CD14-positive monocyte (primary cell): Measurements from ENCODE around the gene PSMF1. TPM values are rescaled to one million over a fixed set of nuclear protein-coding genes. Genes with fewer than 3 reads are reported as not detected.

Experiments used
- DNase-seq, 3 donors: peaks; one replicate each; pipeline ENCODE4 v3.0.0-alpha.2; 2011 to 2022
- H2AFZ ChIP-seq: 2 replicates; pipeline ENCODE4 v1.6.0; 2012; ENCODE audit warnings: mild to moderate bottlenecking, low read depth, low read length, inconsistent platforms; ENCODE audit not compliant: insufficient read depth, poor library complexity, severe bottlenecking
- H3K27ac ChIP-seq, 2 donors: 1 replicate in 1 of 2; 2 replicates in 1 of 2; pipeline ENCODE4 v1.5.1; 2012 to 2013; ENCODE audit warnings: low read length in 2 of 2, control low read depth in 1 of 2, inconsistent platforms in 1 of 2, low read depth in 1 of 2, mild to moderate bottlenecking in 1 of 2
- H3K27me3 ChIP-seq, 2 donors: one replicate each; pipeline versions ENCODE4 v1.6.0 to v1.6.1; 2011 to 2013; ENCODE audit warnings: low read length in 2 of 2; ENCODE audit not compliant: control insufficient read depth in 2 of 2, insufficient read depth in 2 of 2
- H3K36me3 ChIP-seq, 2 donors: replicated peaks in 1 of 2; 1 replicate in 1 of 2; 2 replicates in 1 of 2; pipeline versions ENCODE4 v1.5.1 to v1.6.1; 2012 to 2013; ENCODE audit warnings: low read length in 2 of 2, control low read depth in 1 of 2, inconsistent platforms in 1 of 2, mild to moderate bottlenecking in 1 of 2; ENCODE audit not compliant: insufficient read depth in 2 of 2, control insufficient read depth in 1 of 2
- H3K4me1 ChIP-seq, 2 donors: 1 replicate in 1 of 2; 2 replicates in 1 of 2; pipeline versions ENCODE4 v1.5.1 to v1.6.1; 2012 to 2013; ENCODE audit warnings: low read length in 2 of 2, control low read depth in 1 of 2, inconsistent platforms in 1 of 2, mild to moderate bottlenecking in 1 of 2, moderate library complexity in 1 of 2; ENCODE audit not compliant: insufficient read depth in 2 of 2, control insufficient read depth in 1 of 2
- H3K4me2 ChIP-seq: replicated peaks from 2 replicates; pipeline ENCODE3; 2012; ENCODE audit warnings: low read length, moderate library complexity, mild to moderate bottlenecking; ENCODE audit not compliant: poor library complexity, severe bottlenecking; ENCODE audit errors: extremely low read depth
- H3K4me3 ChIP-seq, 3 experiments: fragments of 200-600 bp in 1 of 3; sonication (generic) in 1 of 3; replicated peaks in 1 of 3; 1 replicate in 2 of 3; 2 replicates in 1 of 3; pipeline ENCODE4 v1.5.1; 2011 to 2013; ENCODE audit warnings: low read length in 3 of 3, mild to moderate bottlenecking in 3 of 3, control low read depth in 2 of 3, low read depth in 2 of 3, inconsistent platforms in 1 of 3, moderate library complexity in 1 of 3
- H3K79me2 ChIP-seq: 2 replicates; pipeline ENCODE4 v1.6.0; 2012; ENCODE audit warnings: mild to moderate bottlenecking, control low read depth, inconsistent platforms, low read length, moderate library complexity; ENCODE audit not compliant: insufficient read depth
- H3K9ac ChIP-seq: 2 replicates; pipeline ENCODE4 v1.6.0; 2017; ENCODE audit warnings: low read length, mild to moderate bottlenecking; ENCODE audit not compliant: insufficient read depth, poor library complexity, severe bottlenecking
- H3K9me3 ChIP-seq, 2 donors: replicated peaks in 1 of 2; 1 replicate in 1 of 2; 2 replicates in 1 of 2; pipeline versions ENCODE4 v1.5.1 to v1.6.1; 2012 to 2013; ENCODE audit warnings: low read length in 2 of 2, control low read depth in 1 of 2; ENCODE audit not compliant: control insufficient read depth in 1 of 2, insufficient read depth in 1 of 2
- H4K20me1 ChIP-seq: 2 replicates; pipeline ENCODE4 v1.6.0; 2012; ENCODE audit warnings: mild to moderate bottlenecking, low read length, control low read depth, moderate library complexity; ENCODE audit not compliant: insufficient read depth
- H3K27ac Mint-ChIP-seq, 7 donors: one replicate each; pipeline ENCODE4 v1.8.0; 2020; ENCODE audit warnings: mild to moderate bottlenecking in 7 of 7, mixed read lengths in 7 of 7, moderate library complexity in 6 of 7, inconsistent platforms in 2 of 7
- H3K27me3 Mint-ChIP-seq, 3 donors: one replicate each; pipeline ENCODE4 v1.8.0; 2021 to 2022; ENCODE audit warnings: low read depth in 3 of 3, mild to moderate bottlenecking in 3 of 3, mixed read lengths in 3 of 3, moderate library complexity in 3 of 3, inconsistent platforms in 1 of 3
- H3K36me3 Mint-ChIP-seq, 2 donors: one replicate each; pipeline ENCODE4 v1.8.0; 2020; ENCODE audit warnings: mixed read lengths in 2 of 2, inconsistent platforms in 1 of 2, mild to moderate bottlenecking in 1 of 2
- H3K4me1 Mint-ChIP-seq: one replicate; pipeline ENCODE4 v1.8.0; 2020; ENCODE audit warnings: mild to moderate bottlenecking, mixed read lengths
- H3K4me3 Mint-ChIP-seq, 2 donors: one replicate each; pipeline ENCODE4 v1.8.0; 2020; ENCODE audit warnings: mild to moderate bottlenecking in 2 of 2, mixed read lengths in 2 of 2, moderate library complexity in 1 of 2
- H3K9me3 Mint-ChIP-seq, 7 donors: one replicate each; pipeline ENCODE4 v1.8.0; 2020 to 2022; ENCODE audit warnings: mixed read lengths in 7 of 7, mild to moderate bottlenecking in 6 of 7, moderate library complexity in 6 of 7, inconsistent platforms in 2 of 7
- WGBS: methylation state at CpG from one replicate; pipeline ENCODE4 v1.1.5; 2013; ENCODE audit warnings: missing lambda C conversion rate; ENCODE audit not compliant: insufficient coverage; 5-methylcytosine and 5-hydroxymethylcytosine counted together
- intact Hi-C, 2 donors: fragments of 100-400 bp; cut with micrococcal nuclease; formaldehyde crosslinking; loops; one replicate each; pipeline versions ENCODE4 v1.15.0 to v1.15.1; 2023
- polyA plus RNA-seq, 3 donors: library from polyadenylated mRNA; depleted of rRNA in 1 of 3; unstranded in 2 of 3; stranded (reverse) in 1 of 3; fragments of 300-500 nt in 2 of 3; fragments of >200 nt in 1 of 3; fragmentation: Illumina TruSeq in 2 of 3; gene quantifications; 1 replicate in 2 of 3; 2 replicates in 1 of 3; pipeline ENCODE4 v1.2.3, GENCODE V29; 2012 to 2021
- TF ChIP-seq, protein P1 (sequence below): fragments of 200-600 bp; IDR thresholded peaks from one replicate; pipeline ENCODE4 v1.8.0; 2022; ENCODE audit warnings: antibody characterized with exemption, mild to moderate bottlenecking

Gene PSMF1
- polyA plus RNA-seq, 3 donors = 103 to 349 (median 138) TPM

- Histone ChIP-seq H3K79me2 (peaks cover 50% of the 10 kb centered on the region), H3K27ac (no peak overlapping the region), H3K9me3 (no peaks in the 10 kb centered on the region), H3K4me1 (peaks cover 25 to 36% of the 10 kb centered on the region in 2 donors), H3K4me3 (no peak overlapping the region), H3K9ac (no peak overlapping the region), H3K36me3 (peaks cover 59 to 88% of the 10 kb centered on the region in 2 donors), H3K27me3 (no peaks in the 10 kb centered on the region), H4K20me1 (peaks cover 39% of the 10 kb centered on the region), H2AFZ (no peak overlapping the region), H3K4me2 (no peak overlapping the region)
- Mint-ChIP-seq H3K27me3 (no peaks in the 10 kb centered on the region), H3K4me1 (peaks cover 40% of the 10 kb centered on the region), H3K36me3 (peaks cover 78 to 89% of the 10 kb centered on the region in 2 donors), H3K4me3 (no peak overlapping the region), H3K27ac (no peak overlapping the region), H3K9me3 (peaks cover 0 to 6% (median 3%) of the 10 kb centered on the region in 7 donors)
- no peak for DNase-seq
- intact Hi-C loops = no loop called here
- 89% methylated on average over 1 of the region's 1 CpG for WGBS
- TF ChIP-seq, protein P1, sequence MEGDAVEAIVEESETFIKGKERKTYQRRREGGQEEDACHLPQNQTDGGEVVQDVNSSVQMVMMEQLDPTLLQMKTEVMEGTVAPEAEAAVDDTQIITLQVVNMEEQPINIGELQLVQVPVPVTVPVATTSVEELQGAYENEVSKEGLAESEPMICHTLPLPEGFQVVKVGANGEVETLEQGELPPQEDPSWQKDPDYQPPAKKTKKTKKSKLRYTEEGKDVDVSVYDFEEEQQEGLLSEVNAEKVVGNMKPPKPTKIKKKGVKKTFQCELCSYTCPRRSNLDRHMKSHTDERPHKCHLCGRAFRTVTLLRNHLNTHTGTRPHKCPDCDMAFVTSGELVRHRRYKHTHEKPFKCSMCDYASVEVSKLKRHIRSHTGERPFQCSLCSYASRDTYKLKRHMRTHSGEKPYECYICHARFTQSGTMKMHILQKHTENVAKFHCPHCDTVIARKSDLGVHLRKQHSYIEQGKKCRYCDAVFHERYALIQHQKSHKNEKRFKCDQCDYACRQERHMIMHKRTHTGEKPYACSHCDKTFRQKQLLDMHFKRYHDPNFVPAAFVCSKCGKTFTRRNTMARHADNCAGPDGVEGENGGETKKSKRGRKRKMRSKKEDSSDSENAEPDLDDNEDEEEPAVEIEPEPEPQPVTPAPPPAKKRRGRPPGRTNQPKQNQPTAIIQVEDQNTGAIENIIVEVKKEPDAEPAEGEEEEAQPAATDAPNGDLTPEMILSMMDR = no peak
Measured at GRCh38 chr20:1127840-1128239, 9.4 kb downstream of the PSMF1 start.

GRCh38 chr20:1130058-1130694, 11.8 kb downstream of the PSMF1 start:
- peaks cover 63 to 91% of the 10 kb centered on the region in 2 donors for H3K36me3 ChIP-seq
- intact Hi-C loops = no loop called here
- Mint-ChIP-seq H3K27me3 (no peaks in the 10 kb centered on the region), H3K27ac (peak overlapping the region in 5 of 7 donors; percentile 70 to 89 (median 87)), H3K36me3 (peaks cover 77 to 89% of the 10 kb centered on the region in 2 donors), H3K4me1 (peaks cover 30% of the 10 kb centered on the region), H3K4me3 (no peak overlapping the region), H3K9me3 (peaks cover 0 to 7% (median 4%) of the 10 kb centered on the region in 7 donors)
- TF ChIP-seq, protein P1 = no peak
- peaks cover 47% of the 10 kb centered on the region for H3K79me2 ChIP-seq
- peaks cover 25 to 31% of the 10 kb centered on the region in 2 donors for H3K4me1 ChIP-seq
- H3K27me3 ChIP-seq = no peaks in the 10 kb centered on the region
- H4K20me1 ChIP-seq = peaks cover 32% of the 10 kb centered on the region
- H3K27ac ChIP-seq = peak overlapping the region; percentile 23 to 60
- H3K4me2 ChIP-seq = no peak overlapping the region
- DNase-seq = no peak
- 17% methylated on average over 1 of the region's 4 CpGs for WGBS
- H3K9me3 ChIP-seq = no peaks in the 10 kb centered on the region
- no peak overlapping the region for H2AFZ ChIP-seq
- H3K4me3 ChIP-seq = no peak overlapping the region
- no peak overlapping the region for H3K9ac ChIP-seq
